ENCODE data around the gene CCL8.

DNA sequence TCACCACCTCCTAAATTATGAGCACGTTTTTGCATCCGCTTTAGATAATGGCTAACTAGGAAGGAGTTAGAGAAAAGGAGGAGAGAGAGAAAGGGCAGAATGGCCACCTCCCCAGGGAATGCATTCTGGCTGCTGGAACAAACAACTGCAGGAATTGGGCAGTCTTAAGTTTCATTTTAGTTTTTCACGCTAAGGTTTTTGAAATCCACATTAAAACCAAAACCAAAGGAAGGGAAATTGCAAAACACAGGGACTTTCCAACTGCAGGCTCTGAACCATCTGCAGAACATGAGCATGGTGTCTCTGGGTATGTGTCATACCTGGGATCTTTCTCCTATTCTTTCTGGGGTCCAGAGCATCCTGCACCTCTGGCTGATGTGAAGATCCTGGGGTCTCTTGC is 12.1 kb upstream of the CCL8 start:
- TF ChIP-seq CTCF (IDR thresholded peaks at IDR 0.05) (no peak), EP300 (IDR thresholded peaks at IDR 0.05; ENCODE audit: borderline replicate concordance in 1 of 2, low read depth in 1 of 2, low read length in 1 of 2) (no peak), MXI1 (IDR thresholded peaks at IDR 0.05; ENCODE audit: low read depth, low read length) (no peak)
- TF ChIP-seq, protein P1, sequence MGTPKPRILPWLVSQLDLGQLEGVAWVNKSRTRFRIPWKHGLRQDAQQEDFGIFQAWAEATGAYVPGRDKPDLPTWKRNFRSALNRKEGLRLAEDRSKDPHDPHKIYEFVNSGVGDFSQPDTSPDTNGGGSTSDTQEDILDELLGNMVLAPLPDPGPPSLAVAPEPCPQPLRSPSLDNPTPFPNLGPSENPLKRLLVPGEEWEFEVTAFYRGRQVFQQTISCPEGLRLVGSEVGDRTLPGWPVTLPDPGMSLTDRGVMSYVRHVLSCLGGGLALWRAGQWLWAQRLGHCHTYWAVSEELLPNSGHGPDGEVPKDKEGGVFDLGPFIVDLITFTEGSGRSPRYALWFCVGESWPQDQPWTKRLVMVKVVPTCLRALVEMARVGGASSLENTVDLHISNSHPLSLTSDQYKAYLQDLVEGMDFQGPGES (IDR thresholded peaks at IDR 0.05; ENCODE audit: low read depth, low read length), result no peak

Data from SK-N-SH (cell line).